ENCODE results near the gene SDK1.

GRCh38 chr7:3265388-3265787 lies 35.7 kb upstream of the SDK1 start:
- TF ChIP-seq CTCF (IDR thresholded peaks at IDR 0.05) (no peak), POLR2A (IDR thresholded peaks at IDR 0.05) (no peak)

Data from vagina (tissue), 2 donors.